ENCODE data around the gene REXO5.

REXO5 gene

DNA sequence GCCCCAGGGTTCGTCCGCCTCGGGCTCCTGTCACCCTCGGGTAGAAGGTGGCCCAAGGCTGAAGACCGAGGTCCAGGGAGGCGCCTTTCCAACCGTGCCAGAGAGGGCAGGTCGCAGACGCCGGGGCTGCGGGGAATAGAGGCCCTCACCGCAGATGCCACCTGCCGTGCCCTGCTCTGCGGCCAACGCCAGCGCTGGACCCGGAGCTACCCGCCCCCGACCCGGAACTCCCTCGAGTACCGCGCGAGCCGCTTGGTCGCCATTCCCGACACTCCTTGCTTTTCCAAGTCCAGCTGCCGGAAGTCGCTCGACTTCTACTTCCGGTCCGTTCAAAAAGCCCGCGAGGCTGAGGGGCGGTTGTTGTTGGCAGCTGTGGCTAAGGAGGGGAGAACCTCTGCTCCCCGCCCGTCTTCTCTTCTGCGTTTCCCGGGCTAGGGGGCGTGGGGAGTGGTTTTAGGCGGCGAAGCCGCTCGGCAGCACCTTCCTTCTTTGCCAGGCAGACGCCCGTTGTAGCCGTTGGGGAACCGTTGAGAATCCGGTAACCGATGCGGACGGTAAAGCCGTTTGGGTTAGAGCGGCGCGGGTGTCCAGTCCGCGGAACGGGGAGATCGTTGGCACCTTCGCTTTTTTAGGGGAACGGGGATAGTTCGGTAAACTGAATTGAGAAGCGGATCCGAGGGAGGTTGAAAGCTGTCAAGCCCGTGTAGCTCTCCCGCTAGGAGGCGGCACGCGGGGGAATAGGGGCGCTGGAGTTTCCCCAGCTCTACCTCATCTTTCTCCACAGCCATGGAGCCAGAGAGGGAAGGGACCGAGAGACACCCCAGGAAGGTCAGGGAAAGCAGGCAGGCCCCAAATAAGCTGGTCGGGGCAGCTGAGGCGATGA, at the start of gene REXO5, which contains the start of gene ERI2 (continued):
- TF ChIP-seq, protein P1, sequence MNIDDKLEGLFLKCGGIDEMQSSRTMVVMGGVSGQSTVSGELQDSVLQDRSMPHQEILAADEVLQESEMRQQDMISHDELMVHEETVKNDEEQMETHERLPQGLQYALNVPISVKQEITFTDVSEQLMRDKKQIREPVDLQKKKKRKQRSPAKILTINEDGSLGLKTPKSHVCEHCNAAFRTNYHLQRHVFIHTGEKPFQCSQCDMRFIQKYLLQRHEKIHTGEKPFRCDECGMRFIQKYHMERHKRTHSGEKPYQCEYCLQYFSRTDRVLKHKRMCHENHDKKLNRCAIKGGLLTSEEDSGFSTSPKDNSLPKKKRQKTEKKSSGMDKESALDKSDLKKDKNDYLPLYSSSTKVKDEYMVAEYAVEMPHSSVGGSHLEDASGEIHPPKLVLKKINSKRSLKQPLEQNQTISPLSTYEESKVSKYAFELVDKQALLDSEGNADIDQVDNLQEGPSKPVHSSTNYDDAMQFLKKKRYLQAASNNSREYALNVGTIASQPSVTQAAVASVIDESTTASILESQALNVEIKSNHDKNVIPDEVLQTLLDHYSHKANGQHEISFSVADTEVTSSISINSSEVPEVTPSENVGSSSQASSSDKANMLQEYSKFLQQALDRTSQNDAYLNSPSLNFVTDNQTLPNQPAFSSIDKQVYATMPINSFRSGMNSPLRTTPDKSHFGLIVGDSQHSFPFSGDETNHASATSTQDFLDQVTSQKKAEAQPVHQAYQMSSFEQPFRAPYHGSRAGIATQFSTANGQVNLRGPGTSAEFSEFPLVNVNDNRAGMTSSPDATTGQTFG (tag by site-specific recombination; IDR thresholded peaks at IDR 0.05; ENCODE audit: borderline replicate concordance) = no peak
- TF ChIP-seq ZNF404 (tag by site-specific recombination; IDR thresholded peaks at IDR 0.05) (no peak), ZFP41 (tag by site-specific recombination; IDR thresholded peaks at IDR 0.05; ENCODE audit: borderline replicate concordance) (no peak), SETDB1 (IDR thresholded peaks at IDR 0.05; ENCODE audit: insufficient read length, low read length) (no peak), ZNF624 (tag by site-specific recombination; IDR thresholded peaks at IDR 0.05) (no peak), ZNF514 (tag by site-specific recombination; IDR thresholded peaks at IDR 0.05) (no peak), YY2 (tag by site-specific recombination; IDR thresholded peaks at IDR 0.05) (peak; percentile 84), ZNF433 (tag by site-specific recombination; IDR thresholded peaks at IDR 0.05; ENCODE audit: low read depth) (no peak), SP3 (tag by site-specific recombination; IDR thresholded peaks at IDR 0.05) (peak; percentile 79), ZNF302 (tag by site-specific recombination; IDR thresholded peaks at IDR 0.05; ENCODE audit: low read depth) (no peak), GLI2 (tag by site-specific recombination; IDR thresholded peaks at IDR 0.05; ENCODE audit: borderline replicate concordance, low read depth) (no peak; the same call in 1 of the 2 replicates), ZNF266 (tag by site-specific recombination; IDR thresholded peaks at IDR 0.05; ENCODE audit: low read depth) (no peak), ZNF677 (tag by site-specific recombination; IDR thresholded peaks at IDR 0.05) (no peak), ZBTB7A (tag by site-specific recombination; IDR thresholded peaks at IDR 0.05; ENCODE audit: low read depth) (peak; percentile 36; the same call in 1 of the 2 replicates), ZNF354C (tag by site-specific recombination; IDR thresholded peaks at IDR 0.05; ENCODE audit: borderline replicate concordance, low read depth) (no peak), ZNF140 (tag by site-specific recombination; IDR thresholded peaks at IDR 0.05) (no peak), ZSCAN16 (tag by site-specific recombination; IDR thresholded peaks at IDR 0.05) (no peak), ZNF2 (tag by site-specific recombination; IDR thresholded peaks at IDR 0.05) (peak; percentile 27; the same call in 1 of the 2 replicates), ZNF133 (tag by site-specific recombination; IDR thresholded peaks at IDR 0.05) (no peak), PRDM1 (tag by site-specific recombination; IDR thresholded peaks at IDR 0.05) (peak; percentile 54)
- TF ChIP-seq, protein P2, sequence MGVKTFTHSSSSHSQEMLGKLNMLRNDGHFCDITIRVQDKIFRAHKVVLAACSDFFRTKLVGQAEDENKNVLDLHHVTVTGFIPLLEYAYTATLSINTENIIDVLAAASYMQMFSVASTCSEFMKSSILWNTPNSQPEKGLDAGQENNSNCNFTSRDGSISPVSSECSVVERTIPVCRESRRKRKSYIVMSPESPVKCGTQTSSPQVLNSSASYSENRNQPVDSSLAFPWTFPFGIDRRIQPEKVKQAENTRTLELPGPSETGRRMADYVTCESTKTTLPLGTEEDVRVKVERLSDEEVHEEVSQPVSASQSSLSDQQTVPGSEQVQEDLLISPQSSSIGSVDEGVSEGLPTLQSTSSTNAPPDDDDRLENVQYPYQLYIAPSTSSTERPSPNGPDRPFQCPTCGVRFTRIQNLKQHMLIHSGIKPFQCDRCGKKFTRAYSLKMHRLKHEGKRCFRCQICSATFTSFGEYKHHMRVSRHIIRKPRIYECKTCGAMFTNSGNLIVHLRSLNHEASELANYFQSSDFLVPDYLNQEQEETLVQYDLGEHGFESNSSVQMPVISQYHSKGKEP (tag by site-specific recombination; IDR thresholded peaks at IDR 0.05) = no peak
- TF ChIP-seq, protein P3, sequence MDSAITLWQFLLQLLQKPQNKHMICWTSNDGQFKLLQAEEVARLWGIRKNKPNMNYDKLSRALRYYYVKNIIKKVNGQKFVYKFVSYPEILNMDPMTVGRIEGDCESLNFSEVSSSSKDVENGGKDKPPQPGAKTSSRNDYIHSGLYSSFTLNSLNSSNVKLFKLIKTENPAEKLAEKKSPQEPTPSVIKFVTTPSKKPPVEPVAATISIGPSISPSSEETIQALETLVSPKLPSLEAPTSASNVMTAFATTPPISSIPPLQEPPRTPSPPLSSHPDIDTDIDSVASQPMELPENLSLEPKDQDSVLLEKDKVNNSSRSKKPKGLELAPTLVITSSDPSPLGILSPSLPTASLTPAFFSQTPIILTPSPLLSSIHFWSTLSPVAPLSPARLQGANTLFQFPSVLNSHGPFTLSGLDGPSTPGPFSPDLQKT (IDR thresholded peaks at IDR 0.05; ENCODE audit: borderline replicate concordance, low read depth, low read length) = no peak
- TF ChIP-seq, protein P4, sequence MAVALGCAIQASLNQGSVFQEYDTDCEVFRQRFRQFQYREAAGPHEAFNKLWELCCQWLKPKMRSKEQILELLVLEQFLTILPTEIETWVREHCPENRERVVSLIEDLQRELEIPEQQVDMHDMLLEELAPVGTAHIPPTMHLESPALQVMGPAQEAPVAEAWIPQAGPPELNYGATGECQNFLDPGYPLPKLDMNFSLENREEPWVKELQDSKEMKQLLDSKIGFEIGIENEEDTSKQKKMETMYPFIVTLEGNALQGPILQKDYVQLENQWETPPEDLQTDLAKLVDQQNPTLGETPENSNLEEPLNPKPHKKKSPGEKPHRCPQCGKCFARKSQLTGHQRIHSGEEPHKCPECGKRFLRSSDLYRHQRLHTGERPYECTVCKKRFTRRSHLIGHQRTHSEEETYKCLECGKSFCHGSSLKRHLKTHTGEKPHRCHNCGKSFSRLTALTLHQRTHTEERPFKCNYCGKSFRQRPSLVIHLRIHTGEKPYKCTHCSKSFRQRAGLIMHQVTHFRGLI (tag by site-specific recombination; IDR thresholded peaks at IDR 0.05) = no peak
- TF ChIP-seq, protein P5, sequence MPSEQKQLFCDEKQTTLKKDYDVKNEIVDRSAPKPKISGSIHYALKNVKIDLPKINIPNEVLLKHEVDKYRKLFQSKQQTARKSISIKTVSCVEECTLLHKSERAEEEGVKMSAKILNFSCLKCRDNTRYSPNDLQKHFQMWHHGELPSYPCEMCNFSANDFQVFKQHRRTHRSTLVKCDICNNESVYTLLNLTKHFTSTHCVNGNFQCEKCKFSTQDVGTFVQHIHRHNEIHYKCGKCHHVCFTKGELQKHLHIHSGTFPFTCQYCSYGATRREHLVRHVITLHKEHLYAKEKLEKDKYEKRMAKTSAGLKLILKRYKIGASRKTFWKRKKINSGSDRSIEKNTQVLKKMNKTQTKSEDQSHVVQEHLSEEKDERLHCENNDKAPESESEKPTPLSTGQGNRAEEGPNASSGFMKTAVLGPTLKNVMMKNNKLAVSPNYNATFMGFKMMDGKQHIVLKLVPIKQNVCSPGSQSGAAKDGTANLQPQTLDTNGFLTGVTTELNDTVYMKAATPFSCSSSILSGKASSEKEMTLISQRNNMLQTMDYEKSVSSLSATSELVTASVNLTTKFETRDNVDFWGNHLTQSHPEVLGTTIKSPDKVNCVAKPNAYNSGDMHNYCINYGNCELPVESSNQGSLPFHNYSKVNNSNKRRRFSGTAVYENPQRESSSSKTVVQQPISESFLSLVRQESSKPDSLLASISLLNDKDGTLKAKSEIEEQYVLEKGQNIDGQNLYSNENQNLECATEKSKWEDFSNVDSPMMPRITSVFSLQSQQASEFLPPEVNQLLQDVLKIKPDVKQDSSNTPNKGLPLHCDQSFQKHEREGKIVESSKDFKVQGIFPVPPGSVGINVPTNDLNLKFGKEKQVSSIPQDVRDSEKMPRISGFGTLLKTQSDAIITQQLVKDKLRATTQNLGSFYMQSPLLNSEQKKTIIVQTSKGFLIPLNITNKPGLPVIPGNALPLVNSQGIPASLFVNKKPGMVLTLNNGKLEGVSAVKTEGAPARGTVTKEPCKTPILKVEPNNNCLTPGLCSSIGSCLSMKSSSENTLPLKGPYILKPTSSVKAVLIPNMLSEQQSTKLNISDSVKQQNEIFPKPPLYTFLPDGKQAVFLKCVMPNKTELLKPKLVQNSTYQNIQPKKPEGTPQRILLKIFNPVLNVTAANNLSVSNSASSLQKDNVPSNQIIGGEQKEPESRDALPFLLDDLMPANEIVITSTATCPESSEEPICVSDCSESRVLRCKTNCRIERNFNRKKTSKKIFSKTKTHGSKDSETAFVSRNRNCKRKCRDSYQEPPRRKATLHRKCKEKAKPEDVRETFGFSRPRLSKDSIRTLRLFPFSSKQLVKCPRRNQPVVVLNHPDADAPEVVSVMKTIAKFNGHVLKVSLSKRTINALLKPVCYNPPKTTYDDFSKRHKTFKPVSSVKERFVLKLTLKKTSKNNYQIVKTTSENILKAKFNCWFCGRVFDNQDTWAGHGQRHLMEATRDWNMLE (tag by site-specific recombination; conservative IDR thresholded peaks at IDR 0.05; ENCODE audit: low read depth) = peak; percentile 92
- TF ChIP-seq, protein P6, sequence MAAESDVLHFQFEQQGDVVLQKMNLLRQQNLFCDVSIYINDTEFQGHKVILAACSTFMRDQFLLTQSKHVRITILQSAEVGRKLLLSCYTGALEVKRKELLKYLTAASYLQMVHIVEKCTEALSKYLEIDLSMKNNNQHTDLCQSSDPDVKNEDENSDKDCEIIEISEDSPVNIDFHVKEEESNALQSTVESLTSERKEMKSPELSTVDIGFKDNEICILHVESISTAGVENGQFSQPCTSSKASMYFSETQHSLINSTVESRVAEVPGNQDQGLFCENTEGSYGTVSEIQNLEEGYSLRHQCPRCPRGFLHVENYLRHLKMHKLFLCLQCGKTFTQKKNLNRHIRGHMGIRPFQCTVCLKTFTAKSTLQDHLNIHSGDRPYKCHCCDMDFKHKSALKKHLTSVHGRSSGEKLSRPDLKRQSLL (tag by site-specific recombination; IDR thresholded peaks at IDR 0.05) = 0 out of 2 replicates have a peak, but pooled peaks have one; percentile 53
